H1 (cell line): ENCODE data around the gene DOK7. TPM values are rescaled to one million over a fixed set of nuclear protein-coding genes. Genes with fewer than 3 reads are reported as not detected.

Experiments
- CREB1 ChIP-seq: IDR thresholded peaks from 2 replicates; pipeline ENCODE4 v1.6.1; 2012; ENCODE audit warnings: inconsistent platforms
- EZH2 ChIP-seq: fragments of 200-600 bp; sonication (generic); IDR thresholded peaks from 2 replicates; pipeline ENCODE4 v1.7.1; 2012; ENCODE audit warnings: low read depth, mild to moderate bottlenecking, moderate library complexity, low read length, inconsistent platforms; ENCODE audit not compliant: severe bottlenecking
- PHF8 ChIP-seq: fragments of 200-600 bp; sonication (generic); conservative IDR thresholded peaks from 2 replicates; pipeline ENCODE4 v1.7.1; 2012; ENCODE audit warnings: low read depth, mild to moderate bottlenecking, inconsistent platforms, low read length, moderate library complexity
- SIN3A ChIP-seq, 2 experiments: IDR thresholded peaks in 1 of 2; conservative IDR thresholded peaks in 1 of 2; 2 replicates each; pipeline ENCODE4 v1.6.1; 2011 to 2012; ENCODE audit warnings: low read length in 2 of 2, improper control_type of control experiment in 1 of 2, low read depth in 1 of 2, mild to moderate bottlenecking in 1 of 2
- TEAD4 ChIP-seq: IDR thresholded peaks from 2 replicates; pipeline ENCODE4 v1.6.1; 2012; ENCODE audit warnings: low read depth, low read length, inconsistent platforms, mixed read lengths
- polyA plus RNA-seq, 7 experiments: library from polyadenylated mRNA; depleted of rRNA in 3 of 7; stranded (reverse) in 5 of 7; unstranded in 2 of 7; fragments of >200 nt in 5 of 7; fragments of 200-250 nt in 2 of 7; gene quantifications; 1 replicate in 5 of 7; 2 replicates in 1 of 7; 4 replicates in 1 of 7; pipeline versions ENCODE4 v1.2.1 to v1.2.3, GENCODE V29; 2011 to 2013; ENCODE audit warnings: missing spikeins in 2 of 7, mixed read lengths in 2 of 7
- total RNA-seq: library from RNA; stranded (reverse); fragmentation: NEBNext Ultra II Directional; extraction: Animal tissue kit (Norgen Biotek cat#: 25700); gene quantifications from 2 replicates; pipeline ENCODE4 v1.2.1, GENCODE V29; 2021

The DOK7 gene
- total and polyA plus RNA-seq, 2 of the 8 experiments (the other 6 are each of a cell fraction or from before 2014, with no cell fraction given), result 0.32 TPM; not detected in 1

- no peak for TF ChIP-seq SIN3A (conservative IDR thresholded peaks at IDR 0.05 in 1 of 2, IDR thresholded peaks at IDR 0.05 in 1 of 2; ENCODE audit: low read depth in 1 of 2, low read length in 2 of 2)
- no peak for TF ChIP-seq PHF8
- TF ChIP-seq TEAD4, result no peak
- no peak for TF ChIP-seq EZH2
- TF ChIP-seq CREB1, result no peak
- TF ChIP-seq, all 59 proteins: peak for 0
Observed at GRCh38 chr4:3500634-3501101, 37.6 kb downstream of the DOK7 start (continued).
